Endodermal cell (in vitro differentiated cells): ENCODE results near the gene PGM5. TPM values are rescaled to one million over a fixed set of nuclear protein-coding genes. Genes with fewer than 3 reads are reported as not detected.
"Not testable (repeated sequence)": the region's sequence is repeated elsewhere in the genome, so short reads cannot be mapped to it uniquely, and the experiment has no call there.

ENCODE experiments used
- DNase-seq: peaks from one replicate; pipeline ENCODE4 v3.0.0-alpha.2; 2017
- H3K27ac ChIP-seq: 2 replicates; pipeline ENCODE4 v1.5.1; 2013; ENCODE audit warnings: mild to moderate bottlenecking, low read depth, low read length, moderate library complexity
- H3K27me3 ChIP-seq: 2 replicates; pipeline ENCODE4 v1.6.1; 2013; ENCODE audit warnings: mild to moderate bottlenecking, low read length, moderate library complexity; ENCODE audit not compliant: insufficient read depth, control insufficient read depth, poor library complexity, severe bottlenecking
- H3K36me3 ChIP-seq: 2 replicates; pipeline ENCODE4 v1.7.0; 2013; ENCODE audit warnings: mild to moderate bottlenecking, low read length, moderate library complexity; ENCODE audit not compliant: control insufficient read depth, insufficient read depth
- H3K4me1 ChIP-seq: one replicate; pipeline ENCODE4 v1.7.0; 2013; ENCODE audit warnings: low read length; ENCODE audit not compliant: control insufficient read depth, insufficient read depth
- H3K4me3 ChIP-seq: 2 replicates; pipeline ENCODE4 v1.5.1; 2013; ENCODE audit warnings: mild to moderate bottlenecking, low read length, moderate library complexity
- H3K9ac ChIP-seq: 2 replicates; pipeline ENCODE4 v1.6.1; 2013; ENCODE audit warnings: mild to moderate bottlenecking, low read length, moderate library complexity; ENCODE audit not compliant: poor library complexity, severe bottlenecking; ENCODE audit errors: extremely low read depth
- H3K9me3 ChIP-seq: 2 replicates; pipeline ENCODE4 v1.6.1; 2013; ENCODE audit warnings: mild to moderate bottlenecking, low read length, moderate library complexity; ENCODE audit not compliant: control insufficient read depth
- H3K27ac Mint-ChIP-seq: 2 replicates; pipeline ENCODE4 v1.8.0; 2020; ENCODE audit warnings: mixed read lengths
- H3K27me3 Mint-ChIP-seq: 2 replicates; pipeline ENCODE4 v1.8.0; 2021; ENCODE audit warnings: mild to moderate bottlenecking, mixed read lengths; ENCODE audit not compliant: insufficient read depth
- H3K36me3 Mint-ChIP-seq: 2 replicates; pipeline ENCODE4 v1.8.0; 2020; ENCODE audit warnings: low read depth, mixed read lengths
- H3K4me1 Mint-ChIP-seq: 2 replicates; pipeline ENCODE4 v1.8.0; 2020; ENCODE audit warnings: mixed read lengths
- H3K4me3 Mint-ChIP-seq: 2 replicates; pipeline ENCODE4 v1.8.0; 2020; ENCODE audit warnings: mild to moderate bottlenecking, moderate library complexity, mixed read lengths
- H3K9me3 Mint-ChIP-seq: 2 replicates; pipeline ENCODE4 v1.8.0; 2020; ENCODE audit warnings: mild to moderate bottlenecking, mixed read lengths
- WGBS, 2 experiments: methylation state at CpG; one replicate each; pipeline versions ENCODE4 v1.1.5 to v1.1.7; 2013; ENCODE audit warnings: missing lambda C conversion rate in 2 of 2, mixed read lengths in 1 of 2; ENCODE audit not compliant: insufficient coverage in 1 of 2, insufficient read length in 1 of 2; 5-methylcytosine and 5-hydroxymethylcytosine counted together
- total RNA-seq, 2 donors: library from RNA; stranded (reverse); fragmentation: NEBNext Ultra II Directional in 1 of 2; extraction: Animal tissue kit (Norgen Biotek cat#: 25700) in 1 of 2; gene quantifications; 2 replicates in 1 of 2; 3 replicates in 1 of 2; pipeline ENCODE4 v1.2.1, GENCODE V29; 2021

Gene PGM5
- total RNA-seq, 2 donors from 2014 or later = 0.33 to 0.64 TPM

DNA sequence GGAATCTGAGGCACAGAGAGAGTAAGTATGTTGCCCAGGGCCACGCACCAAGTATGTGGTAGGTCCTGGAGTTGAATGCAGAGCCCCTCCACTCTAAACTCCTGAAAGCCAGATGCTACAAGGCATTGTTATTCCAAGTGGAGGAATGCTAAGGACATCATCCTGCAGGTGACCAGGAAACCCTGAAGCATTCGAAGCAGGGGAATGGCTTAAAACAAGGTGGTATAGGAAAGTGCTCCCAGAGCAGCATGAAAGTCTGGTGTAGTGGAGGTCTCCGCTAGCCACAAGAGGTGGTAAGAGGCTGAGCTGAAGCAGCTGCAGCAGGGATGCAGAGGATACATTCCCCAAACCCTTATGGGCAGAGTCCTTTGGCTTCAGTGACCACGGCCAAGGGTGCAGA, 27.3 kb upstream of the PGM5 start:
- not testable (repeated sequence) for H3K27ac ChIP-seq, H3K4me3 ChIP-seq, DNase-seq, H3K36me3 ChIP-seq, H3K36me3 Mint-ChIP-seq, H3K9ac ChIP-seq, H3K9me3 Mint-ChIP-seq, H3K4me1 ChIP-seq, H3K4me3 Mint-ChIP-seq, H3K27ac Mint-ChIP-seq, H3K4me1 Mint-ChIP-seq, H3K9me3 ChIP-seq, H3K27me3 ChIP-seq
- H3K27me3 Mint-ChIP-seq = peaks cover 15% of the 10 kb centered on the region
- WGBS, 2 experiments = 47% methylated on average over 1 of the region's 4 CpGs; no CpG with 5 or more reads in 1 of the 2 experiments

DNA sequence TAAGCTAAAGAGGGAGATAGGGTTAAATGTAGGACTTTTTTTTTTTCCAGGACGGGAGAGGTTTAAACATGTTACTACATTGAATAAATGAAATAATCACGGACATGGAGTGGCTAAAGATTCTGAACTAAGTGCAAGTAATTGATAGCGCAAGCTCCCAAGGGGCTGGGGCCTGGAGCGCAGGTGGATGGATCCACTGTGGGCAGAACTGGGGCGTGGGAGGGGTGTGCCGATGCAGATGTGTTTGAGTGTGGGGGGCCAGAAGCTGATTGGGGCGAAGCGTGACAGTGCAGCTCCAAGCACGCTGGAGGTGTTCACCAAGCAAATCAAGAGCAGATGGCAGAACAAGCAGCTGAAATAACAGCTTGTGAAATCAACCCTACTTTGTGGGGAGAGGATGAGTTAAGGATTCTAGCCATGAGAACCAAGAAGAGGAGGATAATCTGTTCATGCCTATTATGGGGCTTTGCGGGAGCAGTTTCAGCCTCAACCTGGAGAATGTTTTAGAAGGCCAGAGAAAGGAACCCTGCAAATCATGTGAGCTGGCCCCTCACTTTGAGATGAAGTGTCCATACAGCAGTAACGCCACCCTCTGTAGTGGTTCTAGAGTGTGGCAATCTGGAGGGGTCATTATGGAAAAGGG, 25.8 kb upstream of the PGM5 start:
- not testable (repeated sequence) for H3K4me1 Mint-ChIP-seq, H3K27ac ChIP-seq, H3K27ac Mint-ChIP-seq, H3K27me3 ChIP-seq, DNase-seq, H3K9ac ChIP-seq, H3K4me3 ChIP-seq, H3K4me1 ChIP-seq, H3K36me3 ChIP-seq, H3K4me3 Mint-ChIP-seq, H3K36me3 Mint-ChIP-seq, H3K9me3 ChIP-seq, H3K9me3 Mint-ChIP-seq
- WGBS, 2 experiments = 84% methylated on average over 5 of the region's 11 CpGs; no CpG with 5 or more reads in 1 of the 2 experiments
- peaks cover 15% of the 10 kb centered on the region for H3K27me3 Mint-ChIP-seq

DNA sequence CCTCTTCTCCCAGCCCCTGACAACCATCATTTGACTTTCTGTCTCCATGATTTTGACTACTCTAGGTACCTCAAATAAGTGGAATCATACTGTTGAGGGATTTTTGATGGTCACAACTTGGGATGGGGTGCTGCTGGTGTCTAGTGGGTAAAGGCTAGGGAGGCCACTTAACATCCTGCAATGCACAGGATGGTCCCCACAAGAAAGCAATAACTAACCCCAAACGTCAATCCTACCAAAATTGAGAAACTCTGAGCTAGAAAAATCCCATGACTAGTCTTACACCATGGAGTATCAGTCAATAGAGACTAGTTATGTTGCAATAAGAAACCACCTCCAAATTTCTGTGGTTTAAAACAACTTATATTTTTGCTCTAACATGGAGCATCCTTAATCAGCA, 24.3 kb upstream of the PGM5 start:
- not testable (repeated sequence) for H3K27ac Mint-ChIP-seq, H3K9me3 Mint-ChIP-seq, H3K4me3 ChIP-seq, H3K4me1 ChIP-seq, H3K9ac ChIP-seq, H3K9me3 ChIP-seq, DNase-seq, H3K4me3 Mint-ChIP-seq, H3K4me1 Mint-ChIP-seq, H3K36me3 Mint-ChIP-seq, H3K27me3 ChIP-seq, H3K27ac ChIP-seq, H3K36me3 ChIP-seq
- no CpG with 5 or more reads among the region's 1 CpG for WGBS, 2 experiments
- peaks cover 17% of the 10 kb centered on the region for H3K27me3 Mint-ChIP-seq

DNA sequence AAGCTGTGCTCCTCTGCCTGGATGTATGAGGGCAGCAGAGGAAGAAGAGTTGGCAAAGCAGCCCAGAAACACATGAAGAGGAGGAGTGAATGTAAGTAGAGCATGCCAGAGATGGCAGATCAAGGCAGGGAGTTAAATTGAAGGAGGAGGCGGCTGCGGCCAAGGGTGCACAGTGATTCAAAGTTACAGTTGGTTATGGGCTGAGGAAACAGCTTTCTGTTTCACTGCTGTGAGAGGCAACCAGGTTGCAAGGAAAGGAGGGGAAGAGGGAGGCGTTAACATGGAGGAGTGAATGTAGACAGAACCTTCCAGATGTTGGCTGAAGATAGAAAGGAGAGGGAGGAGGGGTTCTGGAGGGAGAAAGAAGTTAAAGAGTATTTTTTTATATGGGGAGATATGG, 20.5 kb upstream of the PGM5 start:
- peaks cover 12% of the 10 kb centered on the region for H3K27me3 Mint-ChIP-seq
- H3K27ac ChIP-seq, H3K27ac Mint-ChIP-seq, H3K4me3 ChIP-seq, H3K9me3 Mint-ChIP-seq, H3K9me3 ChIP-seq, H3K36me3 ChIP-seq, H3K36me3 Mint-ChIP-seq, H3K4me3 Mint-ChIP-seq, H3K9ac ChIP-seq, H3K27me3 ChIP-seq, DNase-seq, H3K4me1 ChIP-seq, H3K4me1 Mint-ChIP-seq: not testable (repeated sequence)
- WGBS, 2 experiments = no CpG with 5 or more reads among the region's 3 CpGs

DNA sequence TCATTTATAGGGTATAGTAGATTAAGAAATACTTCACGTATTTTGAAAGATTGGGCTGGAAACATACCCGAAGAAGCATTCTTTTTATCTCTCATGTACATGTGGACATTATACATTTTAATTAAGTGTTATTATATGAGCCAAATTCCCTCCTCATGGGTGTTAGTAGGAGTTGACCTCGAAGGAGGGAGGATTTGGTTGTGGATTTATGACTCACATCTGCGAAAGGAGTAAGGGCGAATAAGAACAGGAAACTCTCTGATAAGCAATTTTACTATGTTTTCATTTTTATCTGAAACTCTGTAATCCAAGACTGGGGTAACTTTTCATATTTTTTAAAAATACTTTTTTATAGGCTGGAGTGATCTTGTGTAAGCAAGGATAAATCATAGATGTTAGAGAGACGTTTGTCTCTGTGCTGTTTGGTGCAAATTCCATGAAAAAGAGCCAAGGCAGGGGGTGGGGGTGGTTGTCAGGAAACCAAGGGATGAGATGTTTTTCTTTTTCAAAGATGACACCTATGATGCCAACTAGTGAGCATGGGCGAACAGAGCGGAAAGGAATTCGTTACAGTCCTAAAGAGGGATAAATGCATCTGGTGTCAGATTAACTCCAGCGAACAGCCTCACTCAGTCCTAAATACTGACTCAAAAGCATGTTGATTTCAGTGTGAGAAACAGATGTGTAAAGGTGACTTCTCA, 19.6 kb upstream of the PGM5 start:
- H3K9ac ChIP-seq, H3K36me3 ChIP-seq, H3K27ac ChIP-seq, H3K27ac Mint-ChIP-seq, H3K4me1 ChIP-seq, H3K4me1 Mint-ChIP-seq, DNase-seq, H3K36me3 Mint-ChIP-seq, H3K4me3 ChIP-seq, H3K27me3 ChIP-seq, H3K4me3 Mint-ChIP-seq, H3K9me3 Mint-ChIP-seq, H3K9me3 ChIP-seq: not testable (repeated sequence)
- no CpG with 5 or more reads among the region's 10 CpGs for WGBS, 2 experiments
- peaks cover 12% of the 10 kb centered on the region for H3K27me3 Mint-ChIP-seq

DNA sequence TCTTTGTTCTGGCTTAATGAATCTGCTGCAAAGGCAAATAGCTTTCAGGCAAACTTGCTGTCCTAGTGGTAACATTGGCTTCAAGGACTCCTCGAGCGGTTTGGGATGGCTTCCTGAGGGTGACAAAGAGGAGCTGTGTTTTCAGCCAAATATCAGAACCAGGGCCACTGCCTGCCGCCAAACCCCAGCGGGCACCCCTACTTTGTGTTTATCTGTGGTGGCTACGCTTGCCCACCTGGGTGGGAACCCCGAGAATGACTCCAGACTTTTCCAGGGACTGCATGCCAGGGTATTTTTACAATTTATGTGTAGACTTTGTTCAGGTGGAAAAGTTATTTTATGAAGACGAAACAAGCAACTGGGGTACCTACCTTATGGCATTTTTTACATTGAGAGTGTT, 18.4 kb upstream of the PGM5 start:
- H3K9me3 Mint-ChIP-seq, H3K9ac ChIP-seq, DNase-seq, H3K27ac ChIP-seq, H3K4me1 ChIP-seq, H3K4me3 ChIP-seq, H3K36me3 ChIP-seq, H3K9me3 ChIP-seq, H3K27me3 ChIP-seq, H3K27ac Mint-ChIP-seq, H3K36me3 Mint-ChIP-seq, H3K4me3 Mint-ChIP-seq, H3K4me1 Mint-ChIP-seq: not testable (repeated sequence)
- 80 to 92% methylated on average over 1 to 6 of the region's 7 CpGs for WGBS, 2 experiments
- H3K27me3 Mint-ChIP-seq = peaks cover 14% of the 10 kb centered on the region
